MG63 (cell line): ENCODE results near the gene AGBL3. TPM values are rescaled to one million over a fixed set of nuclear protein-coding genes. Genes with fewer than 3 reads are reported as not detected.

Source experiments
- DNase-seq: peaks from one replicate; pipeline ENCODE4 v3.0.0-alpha.2; 2020
- H3K27me3 ChIP-seq: fragments of 250-450 bp; sonication (Bioruptor Pico); 2 replicates; pipeline ENCODE4 v1.5.1; 2020; ENCODE audit warnings: mild to moderate bottlenecking, moderate library complexity
- H3K36me3 ChIP-seq: fragments of 250-450 bp; sonication (Bioruptor Pico); 2 replicates; pipeline ENCODE4 v1.5.1; 2020; ENCODE audit warnings: mild to moderate bottlenecking, moderate library complexity
- H3K4me3 ChIP-seq: fragments of 250-450 bp; sonication (Bioruptor Pico); 2 replicates; pipeline ENCODE4 v1.5.1; 2020; ENCODE audit warnings: mild to moderate bottlenecking, moderate library complexity
- H3K9me3 ChIP-seq: fragments of 250-450 bp; sonication (Bioruptor Pico); 2 replicates; pipeline ENCODE4 v1.5.1; 2020; ENCODE audit warnings: mild to moderate bottlenecking, moderate library complexity
- total RNA-seq: library from RNA; depleted of rRNA; stranded (reverse); fragments of >200 nt; shearing (Covaris generic); gene quantifications from 2 replicates; pipeline ENCODE4 v1.2.3, GENCODE V29; 2014; ENCODE audit warnings: low replicate concordance; rRNA removed

The AGBL3 gene
- total RNA-seq, 1 experiment from 2014 or later, result 0.40 TPM

DNA sequence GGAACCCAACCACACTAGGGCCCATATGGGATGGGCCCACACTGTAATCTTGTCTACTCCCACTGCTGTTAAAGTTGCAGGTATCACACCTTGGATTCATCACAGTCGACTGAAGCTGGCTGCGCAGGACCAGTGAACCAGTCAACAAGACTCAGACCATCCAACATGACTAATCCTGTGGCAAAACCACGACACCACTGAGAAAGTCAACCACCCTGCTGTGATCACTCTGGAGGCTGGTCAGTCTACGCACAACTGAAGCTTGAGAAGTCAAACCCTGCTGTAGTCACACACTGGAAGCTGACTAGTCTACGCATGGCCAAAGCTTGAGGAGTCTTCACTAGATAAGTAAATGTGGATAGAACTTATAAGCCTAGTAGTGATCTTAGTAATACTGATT is 193.8 kb downstream of the AGBL3 start:
- no peak overlapping the region for H3K4me3 ChIP-seq
- H3K36me3 ChIP-seq, result no peaks in the 10 kb centered on the region
- DNase-seq, result no peak
- H3K27me3 ChIP-seq, result no peaks in the 10 kb centered on the region
- no peaks in the 10 kb centered on the region; the same call in 1 of the 2 replicates for H3K9me3 ChIP-seq

DNA sequence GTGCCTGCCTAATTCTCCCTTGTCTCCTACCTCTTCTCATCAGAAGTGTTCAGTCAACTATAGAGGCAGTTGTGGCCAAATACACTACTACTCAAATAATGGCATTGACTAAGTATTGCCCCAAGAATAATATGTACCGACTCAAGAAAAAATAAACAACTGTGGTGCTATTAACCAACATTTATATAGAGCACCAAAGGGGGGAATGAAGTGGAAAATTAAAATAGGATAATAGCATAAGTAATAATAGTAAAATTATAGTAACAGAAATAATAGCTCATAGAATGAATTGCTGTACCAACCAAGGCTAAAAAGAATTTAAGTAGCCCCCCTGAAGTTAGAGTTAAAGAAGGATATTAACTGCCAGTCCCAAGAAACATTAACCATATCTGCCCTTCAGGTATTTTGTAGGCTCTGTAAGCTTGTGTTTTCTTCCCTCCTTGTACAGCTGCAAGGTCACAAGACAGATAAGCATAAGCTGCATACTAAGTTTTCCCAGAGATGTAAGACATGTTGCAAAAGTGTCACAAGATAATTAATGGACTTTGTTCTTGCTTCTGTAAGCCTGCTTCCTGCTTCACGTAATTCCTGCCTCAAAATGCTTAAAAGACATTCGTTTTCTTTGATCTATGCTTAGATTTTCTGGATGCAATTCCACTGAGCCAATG is 195.1 kb downstream of the AGBL3 start:
- H3K4me3 ChIP-seq, result no peak overlapping the region
- H3K9me3 ChIP-seq, result no peaks in the 10 kb centered on the region; the same call in 1 of the 2 replicates
- H3K27me3 ChIP-seq, result no peaks in the 10 kb centered on the region
- DNase-seq, result no peak
- H3K36me3 ChIP-seq, result no peaks in the 10 kb centered on the region

DNA sequence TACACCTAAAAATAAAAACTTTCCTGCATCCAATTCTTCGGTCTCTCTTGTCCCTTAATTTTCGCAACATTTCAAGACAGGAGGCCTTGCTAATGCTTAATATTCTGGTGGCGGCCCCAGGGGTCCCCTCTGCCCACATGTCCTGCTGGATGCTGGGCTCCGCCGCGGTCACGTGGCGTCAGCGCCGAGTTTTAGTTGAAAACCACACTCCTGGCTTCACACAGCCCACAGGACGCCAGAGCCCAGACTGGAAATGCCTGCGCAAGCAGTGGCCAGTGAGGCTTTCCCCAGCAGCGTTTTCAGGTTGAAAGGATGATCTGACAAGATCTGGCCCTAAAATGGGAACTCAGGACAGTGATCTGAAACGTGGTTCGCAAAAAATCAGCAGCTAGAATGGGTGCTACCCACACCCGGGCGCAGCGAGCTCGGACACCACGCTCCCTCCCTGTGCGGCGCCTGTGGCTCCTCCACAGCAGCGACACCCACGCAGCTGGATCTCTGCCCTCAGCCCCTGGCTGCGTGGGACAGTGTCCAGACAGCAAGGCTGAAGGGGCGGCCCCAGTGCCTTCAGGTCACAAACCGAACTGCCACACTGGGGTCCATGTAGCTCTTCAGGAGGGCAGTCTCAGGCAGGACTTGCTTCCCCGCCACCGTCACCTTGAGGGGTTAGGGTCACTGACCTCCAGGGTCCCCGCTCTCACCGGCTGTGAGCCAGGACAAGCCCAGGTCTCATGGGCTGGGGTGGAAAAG is 195.8 kb downstream of the AGBL3 start:
- Histone ChIP-seq H3K4me3 (no peak overlapping the region), H3K9me3 (no peaks in the 10 kb centered on the region; the same call in 1 of the 2 replicates), H3K36me3 (no peaks in the 10 kb centered on the region), H3K27me3 (no peaks in the 10 kb centered on the region)
- no peak for DNase-seq

DNA sequence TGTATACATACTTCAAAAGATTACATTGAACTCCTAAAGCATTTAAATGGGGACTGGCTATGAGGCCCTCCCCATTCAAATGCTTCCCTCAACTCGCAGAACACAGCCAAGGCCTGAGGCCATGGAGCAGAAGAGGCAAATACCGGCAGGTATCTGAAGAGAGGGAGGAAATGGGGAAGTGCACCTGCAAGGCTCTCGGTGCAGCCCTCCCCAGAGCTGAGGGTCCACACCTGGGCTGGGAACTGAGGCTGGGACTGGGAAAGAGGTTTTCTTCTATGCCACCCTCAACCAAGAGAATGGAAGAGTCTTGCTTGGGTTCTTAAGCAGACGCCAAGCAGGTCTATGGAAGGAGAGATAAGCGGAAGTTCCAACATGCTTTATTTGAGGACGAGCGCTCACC is 197.2 kb downstream of the AGBL3 start:
- no peak overlapping the region for H3K4me3 ChIP-seq
- no peaks in the 10 kb centered on the region for H3K36me3 ChIP-seq
- no peak for DNase-seq
- no peaks in the 10 kb centered on the region; the same call in 1 of the 2 replicates for H3K9me3 ChIP-seq
- H3K27me3 ChIP-seq, result no peaks in the 10 kb centered on the region

DNA sequence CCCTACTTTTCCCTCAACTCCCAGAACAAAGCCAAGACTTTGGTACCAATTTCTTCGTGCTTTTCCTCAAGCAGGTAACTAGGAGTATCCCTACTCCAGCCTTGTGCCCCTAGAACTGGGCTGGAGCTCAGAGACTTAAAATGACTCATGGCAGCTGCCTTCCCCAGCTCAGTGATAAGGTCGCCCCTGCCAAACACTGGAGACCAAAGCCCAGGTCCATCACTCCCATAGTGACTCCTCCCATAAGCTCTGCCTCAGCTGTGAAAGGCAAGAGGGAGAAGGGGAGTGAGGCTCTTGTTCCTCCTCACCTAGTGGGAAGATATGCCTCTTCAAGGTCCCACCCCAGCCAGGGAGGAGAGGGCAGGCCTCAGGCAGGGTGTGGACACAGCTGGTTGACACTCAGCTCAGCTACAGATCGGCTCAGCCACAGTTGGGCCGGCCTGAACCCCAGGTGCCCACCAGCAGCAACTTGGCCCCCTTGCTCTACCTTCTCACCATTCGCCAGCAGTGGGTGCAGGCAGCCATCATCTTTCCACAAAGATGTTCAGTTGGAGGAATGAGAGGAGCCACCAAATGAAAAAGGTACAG is 198.0 kb downstream of the AGBL3 start:
- Histone ChIP-seq H3K9me3 (no peaks in the 10 kb centered on the region; the same call in 1 of the 2 replicates), H3K36me3 (no peaks in the 10 kb centered on the region), H3K4me3 (no peak overlapping the region), H3K27me3 (no peaks in the 10 kb centered on the region)
- no peak for DNase-seq

Other genes starting within 250 kb of the AGBL3 start
- 53.1 and 68.3 TPM in 2 replicates for gene CALD1, start 206.9 kb upstream of the AGBL3 start, total RNA-seq
- gene TMEM140, start 161.6 kb downstream of the AGBL3 start, total RNA-seq, result 0.40 TPM in 1 of 2 replicates, not detected in the other
- 30.5 and 38.3 TPM in 2 replicates for gene CYREN, start 184.2 kb downstream of the AGBL3 start, total RNA-seq
- gene WDR91, start 225.0 kb downstream of the AGBL3 start, total RNA-seq, result 1.5 and 3.0 TPM in 2 replicates
- not detected in 2 replicates for gene STRA8, start 247.3 kb downstream of the AGBL3 start, total RNA-seq